ENCODE data around the gene ACAP3.
"Not testable (repeated sequence)": the region's sequence is repeated elsewhere in the genome, so short reads cannot be mapped to it uniquely, and the experiment has no call there.

The ACAP3 gene

GRCh38 chr1:1329304-1330210 is 21.8 kb upstream of the ACAP3 start:
- no peak for DNase-seq

GRCh38 chr1:1328254-1328653 is 20.5 kb upstream of the ACAP3 start:
- DNase-seq: no peak

GRCh38 chr1:1327291-1327690 is 19.6 kb upstream of the ACAP3 start:
- no peak for DNase-seq

- DNase-seq: no peak
These were observed 18.4 kb upstream of the ACAP3 start for GRCh38 chr1:1326075-1326605.

GRCh38 chr1:1325288-1326074 is 17.8 kb upstream of the ACAP3 start:
- peak in 1 of 3 donors; percentile 31 for DNase-seq

- DNase-seq: peak; percentile 96 to 99 (median 98)
These were observed 17.0 kb upstream of the ACAP3 start, which contains the start of the genes CPTP and INTS11 for GRCh38 chr1:1324524-1325287. Gene CPTP (plus strand): TSS chr1:1324802. CDS start chr1:1326911, 2,109 bp downstream. Gene INTS11 (minus strand): TSS chr1:1324660. CDS start chr1:1324608, 52 bp downstream.

- no peak for DNase-seq
These were observed 16.4 kb upstream of the ACAP3 start for GRCh38 chr1:1324084-1324523.

GRCh38 chr1:1322952-1323351 is 15.2 kb upstream of the ACAP3 start:
- DNase-seq: no peak

GRCh38 chr1:1322418-1322817 is 14.7 kb upstream of the ACAP3 start:
- no peak for DNase-seq

GRCh38 chr1:1321477-1321876 is 13.7 kb upstream of the ACAP3 start:
- no peak for DNase-seq

GRCh38 chr1:1320666-1321448 is 13.1 kb upstream of the ACAP3 start:
- DNase-seq: no peak

- DNase-seq: no peak
These were observed 11.9 kb upstream of the ACAP3 start for GRCh38 chr1:1319646-1319941.

GRCh38 chr1:1318777-1319645 is 11.3 kb upstream of the ACAP3 start:
- DNase-seq: no peak

GRCh38 chr1:1318131-1318652 is 10.5 kb upstream of the ACAP3 start:
- no peak for DNase-seq

- DNase-seq: no peak
These were observed 9.7 kb upstream of the ACAP3 start for GRCh38 chr1:1317420-1317819.

GRCh38 chr1:1316199-1316598 is 8.5 kb upstream of the ACAP3 start:
- DNase-seq: not testable (repeated sequence)

GRCh38 chr1:1315435-1315954 is 7.8 kb upstream of the ACAP3 start:
- no peak for DNase-seq

GRCh38 chr1:1314678-1315335 is 7.1 kb upstream of the ACAP3 start:
- no peak for DNase-seq

GRCh38 chr1:1314237-1314586 is 6.5 kb upstream of the ACAP3 start:
- no peak for DNase-seq

Measured in suppressor macrophage treated with lipopolysaccharide for 1 hour (primary cell).